D341Med (cell line): Measurements from ENCODE around the gene PARP1.
A peak's percentile ranks its signal among the peaks of the same experiment; 100 is the strongest.
"Not testable (repeated sequence)": the region's sequence is repeated elsewhere in the genome, so short reads cannot be mapped to it uniquely, and the experiment has no call there.

Experiments
- DNase-seq: peaks from one replicate; pipeline ENCODE4 v3.0.0; 2012; ENCODE audit warnings: low spot score

The PARP1 gene

GRCh38 chr1:226428791-226429461, 21.0 kb upstream of the PARP1 start:
- no peak for DNase-seq

DNA sequence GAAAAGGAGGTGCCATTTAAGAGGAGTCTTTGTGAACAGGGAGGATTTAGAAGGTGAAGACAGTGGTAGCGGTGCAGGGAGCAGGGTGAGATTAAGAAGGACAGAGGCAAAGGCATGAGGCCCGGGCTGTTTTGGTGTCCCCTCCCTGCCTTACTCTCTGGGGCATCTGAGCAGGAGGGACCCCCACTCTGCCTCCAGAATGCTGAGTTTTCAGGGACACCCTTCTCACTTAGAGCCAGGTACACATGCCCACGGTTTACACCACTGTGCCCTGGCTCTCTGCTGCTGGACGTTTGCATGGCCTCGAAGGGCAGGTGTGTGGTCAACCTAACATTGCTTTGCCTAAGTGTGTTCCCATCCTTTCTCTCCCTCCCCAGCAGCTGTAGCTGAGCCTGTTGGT, 20.5 kb upstream of the PARP1 start:
- no peak for DNase-seq

DNA sequence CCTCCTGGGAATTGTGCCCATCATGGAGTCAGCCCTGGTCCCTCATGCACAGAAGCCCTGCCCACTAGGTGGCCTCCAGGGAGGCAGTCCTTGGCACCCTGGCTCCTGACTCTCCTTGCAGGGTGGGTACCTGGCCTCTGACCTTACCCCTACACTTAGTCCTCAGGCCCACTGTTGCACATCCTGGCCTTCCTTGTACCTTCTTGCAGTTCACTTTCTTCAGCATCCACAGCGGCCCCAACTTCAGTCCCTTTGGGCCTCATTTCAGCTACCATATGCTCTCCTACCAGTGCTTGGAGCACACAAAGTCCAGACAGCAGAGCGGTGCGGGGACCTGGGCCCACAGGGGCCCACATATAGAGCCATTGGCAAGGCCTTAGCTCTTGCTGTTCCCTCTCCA, 19.2 kb upstream of the PARP1 start:
- DNase-seq = no peak

DNA sequence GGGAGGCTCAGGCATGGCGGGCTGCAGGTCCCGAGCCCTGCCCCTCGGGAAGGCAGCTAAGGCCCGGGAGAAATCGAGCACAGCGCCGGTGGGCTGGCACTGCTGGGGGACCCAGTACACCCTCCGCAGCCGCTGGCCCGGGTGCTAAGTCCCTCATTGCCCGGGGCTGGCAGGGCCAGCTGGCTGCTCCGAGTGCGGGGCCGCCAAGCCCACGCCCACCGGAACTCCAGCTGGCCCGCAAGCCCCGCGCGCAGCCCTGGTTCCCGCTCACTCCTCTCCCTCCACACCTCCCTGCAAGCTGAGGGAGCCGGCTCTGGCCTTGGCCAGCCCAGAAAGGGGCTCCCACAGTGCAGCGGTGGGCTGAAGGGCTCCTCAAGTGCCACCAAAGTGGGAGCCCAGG, 18.5 kb upstream of the PARP1 start:
- DNase-seq = not testable (repeated sequence)

DNA sequence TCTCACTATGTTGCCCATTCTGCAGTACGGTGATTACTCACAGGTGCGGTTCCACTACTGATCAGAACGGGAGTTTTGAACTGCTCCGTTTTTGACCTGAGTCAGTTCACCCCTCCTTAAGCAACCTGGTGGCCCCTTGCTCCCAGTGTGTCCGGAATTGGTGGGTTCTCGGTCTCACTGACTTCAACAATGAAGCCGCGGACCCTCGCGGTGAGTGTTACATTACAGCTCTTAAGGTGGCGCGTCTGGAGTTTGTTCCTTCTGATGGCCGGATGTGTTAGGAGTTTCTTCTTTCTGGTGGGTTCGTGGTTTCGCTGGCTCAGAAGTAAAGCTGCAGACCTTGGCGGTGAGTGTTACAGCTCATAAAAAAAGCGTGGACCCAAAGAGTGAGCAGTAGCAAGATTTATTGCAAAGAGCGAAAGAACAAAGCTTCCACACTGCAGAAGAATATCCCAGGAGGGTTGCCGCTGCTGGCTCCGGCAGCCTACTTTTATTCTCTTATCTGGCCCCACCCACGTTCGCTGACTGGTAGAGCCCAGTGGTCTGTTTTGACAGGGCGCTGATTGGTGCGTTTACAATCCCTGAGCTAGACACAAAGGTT, 17.6 kb upstream of the PARP1 start:
- DNase-seq = no peak

DNA sequence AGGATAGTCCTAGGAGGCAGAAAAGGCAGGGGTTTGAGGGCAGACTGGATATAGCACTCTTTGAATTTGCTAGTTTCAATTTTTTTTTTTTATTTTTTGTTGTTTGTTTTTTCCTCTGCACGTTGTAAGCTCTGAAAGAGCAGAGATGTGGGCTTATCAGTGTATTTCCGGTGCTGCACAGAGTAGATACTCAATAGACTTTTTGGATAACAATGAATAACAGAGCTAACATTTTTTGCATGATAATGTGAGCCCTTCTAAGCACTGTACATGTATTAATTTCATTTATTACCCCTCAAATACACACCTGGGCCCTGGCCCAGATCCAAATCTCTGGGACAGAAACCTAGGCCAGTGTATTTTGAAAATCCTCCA, 17.1 kb upstream of the PARP1 start:
- DNase-seq = no peak

- peak; percentile 69 for DNase-seq
These were observed 16.5 kb upstream of the PARP1 start for GRCh38 chr1:226424221-226425003.

GRCh38 chr1:226422478-226422877, 14.6 kb upstream of the PARP1 start:
- DNase-seq = no peak

- no peak for DNase-seq
These were observed 13.0 kb upstream of the PARP1 start for GRCh38 chr1:226420897-226421296.

DNA sequence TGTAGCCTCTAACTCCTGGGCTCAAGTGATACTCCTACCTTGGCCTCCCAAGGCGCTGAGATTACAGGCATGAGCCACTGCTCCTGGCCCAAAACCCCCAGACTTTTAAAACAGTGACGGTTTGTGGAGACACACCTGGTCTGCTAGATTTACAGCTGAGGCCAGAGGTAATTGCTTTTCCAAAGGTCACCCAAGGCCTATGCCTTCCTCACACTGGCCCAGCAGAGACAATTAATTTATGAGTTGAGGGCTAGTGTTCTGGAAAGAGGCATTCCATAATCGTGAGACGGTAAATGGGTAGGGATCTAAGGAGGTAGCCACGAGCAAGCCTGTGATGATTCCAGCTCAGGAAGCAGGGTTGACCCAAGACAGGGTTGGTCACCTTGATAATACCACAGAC, 12.4 kb upstream of the PARP1 start:
- DNase-seq = no peak

- DNase-seq = no peak
These were observed 11.6 kb upstream of the PARP1 start for GRCh38 chr1:226419284-226420029.

DNA sequence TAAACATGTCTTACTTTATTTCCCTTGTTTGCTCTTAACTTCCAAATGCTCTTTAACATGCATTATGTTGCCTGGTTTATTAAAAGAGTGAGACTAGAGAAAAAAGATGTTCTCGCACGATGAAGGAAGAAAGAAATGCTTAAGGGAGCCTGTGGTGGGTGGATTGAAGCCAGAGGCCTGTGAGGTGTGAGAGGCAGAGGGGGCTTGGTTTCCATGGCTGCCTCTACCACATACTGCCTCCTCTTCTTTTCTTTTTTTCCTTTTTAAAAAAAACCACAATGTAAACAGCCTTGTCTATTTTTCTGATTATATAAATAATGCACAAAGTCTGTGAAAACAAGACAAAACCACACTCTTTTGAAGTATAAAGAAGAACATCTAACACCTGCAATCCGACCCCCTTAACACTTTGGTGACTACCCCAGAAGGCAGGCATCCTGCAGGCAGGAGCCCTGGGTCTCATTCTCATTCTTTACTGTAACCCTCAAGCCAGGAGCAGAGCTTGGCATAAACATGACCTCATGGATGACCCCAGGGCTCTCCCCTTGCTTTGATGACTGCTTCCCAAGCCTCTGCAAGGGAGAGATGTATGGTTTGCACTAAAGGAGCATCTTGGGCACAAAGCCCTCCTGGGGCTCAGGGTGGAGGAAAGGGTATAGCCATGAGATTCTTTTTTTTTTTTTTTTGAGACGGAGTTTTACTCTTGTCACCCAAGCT, 10.1 kb upstream of the PARP1 start:
- DNase-seq = no peak

DNA sequence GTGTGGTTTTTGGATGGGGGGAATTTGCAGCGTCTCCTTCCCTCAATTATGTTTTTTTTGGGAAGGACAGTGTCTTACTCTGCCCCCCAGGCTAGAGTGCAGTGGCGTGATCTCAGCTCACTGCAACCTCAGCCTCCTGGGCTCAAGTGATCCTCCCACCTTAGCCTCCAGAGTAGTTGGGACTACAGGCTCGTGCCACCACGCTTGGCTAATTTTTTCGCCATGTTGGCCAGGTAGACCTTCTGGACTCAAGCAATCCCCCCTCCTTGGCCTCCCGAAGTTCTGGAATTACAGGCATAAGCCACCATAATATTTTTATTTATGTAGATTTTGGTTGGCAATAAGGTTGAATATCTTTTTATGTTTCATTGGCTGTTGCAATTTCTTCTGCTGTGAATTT, 9.5 kb upstream of the PARP1 start:
- DNase-seq = no peak

- DNase-seq = peak; percentile 14
These were observed 6.3 kb upstream of the PARP1 start for GRCh38 chr1:226414098-226414698.

- no peak for DNase-seq
These were observed 3.7 kb upstream of the PARP1 start for GRCh38 chr1:226411619-226412018.

DNA sequence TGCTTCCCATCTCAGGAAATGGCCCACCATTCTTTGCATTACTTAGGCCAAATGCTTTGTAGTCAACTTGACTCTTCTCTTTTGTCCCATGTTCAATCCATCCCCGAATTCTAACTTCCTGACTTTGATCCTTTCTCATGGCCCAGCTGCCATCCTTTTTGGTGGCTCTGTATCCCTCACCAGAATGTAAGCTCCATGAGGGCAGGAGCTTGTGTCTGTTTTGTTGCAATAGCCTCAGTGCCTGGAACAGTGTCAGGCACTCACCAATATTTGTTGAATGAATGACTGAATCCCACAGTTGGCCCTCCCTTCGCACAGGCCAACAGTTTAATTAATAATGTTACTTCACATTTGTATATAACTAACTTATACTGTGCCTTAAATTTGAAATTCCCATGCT, 3.1 kb upstream of the PARP1 start:
- DNase-seq = no peak

GRCh38 chr1:226409392-226409791, 1.5 kb upstream of the PARP1 start:
- no peak for DNase-seq

DNA sequence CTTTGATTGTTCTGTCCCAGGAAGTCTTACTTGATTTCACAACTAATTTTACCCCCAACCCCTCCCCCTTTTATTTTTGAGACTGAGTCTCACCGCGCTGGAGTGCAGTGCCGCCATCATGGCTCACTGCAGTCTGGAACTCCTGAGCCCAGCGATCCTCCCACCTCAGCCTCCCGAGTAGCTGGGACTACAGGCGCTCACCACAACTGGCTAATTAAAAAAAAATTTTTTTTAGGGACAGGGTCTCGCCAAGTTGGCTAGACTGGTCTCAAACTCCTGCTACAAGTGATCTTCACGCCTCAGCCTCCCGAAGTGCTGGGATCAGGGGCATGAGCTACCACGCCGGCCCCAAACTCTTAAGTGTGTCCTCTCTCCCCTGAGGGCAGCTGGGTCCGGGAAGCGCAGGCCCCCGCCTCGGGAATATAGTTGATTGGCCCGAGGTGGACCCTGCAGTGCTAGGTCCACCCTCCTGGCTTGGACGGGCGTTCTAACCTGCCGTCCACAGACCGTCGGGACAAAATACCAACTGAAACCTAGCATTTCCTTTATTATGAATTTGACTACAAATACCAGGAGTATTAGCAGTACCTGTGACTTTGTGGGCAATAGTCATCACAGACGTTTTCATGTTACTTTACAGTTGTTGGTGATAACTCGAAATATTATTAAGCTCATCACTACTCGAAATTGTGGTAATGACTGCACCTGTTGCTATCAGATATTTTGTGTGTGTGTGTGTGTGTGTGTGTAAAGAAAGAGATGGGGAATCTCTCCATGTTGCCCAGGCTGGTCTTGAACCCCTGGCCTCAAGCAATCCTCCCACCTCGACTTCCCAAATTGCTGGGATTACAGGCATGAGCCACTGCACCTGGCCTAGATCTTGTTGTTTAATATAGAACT, 642 bp upstream of the PARP1 start:
- peak; percentile 30 for DNase-seq

DNA sequence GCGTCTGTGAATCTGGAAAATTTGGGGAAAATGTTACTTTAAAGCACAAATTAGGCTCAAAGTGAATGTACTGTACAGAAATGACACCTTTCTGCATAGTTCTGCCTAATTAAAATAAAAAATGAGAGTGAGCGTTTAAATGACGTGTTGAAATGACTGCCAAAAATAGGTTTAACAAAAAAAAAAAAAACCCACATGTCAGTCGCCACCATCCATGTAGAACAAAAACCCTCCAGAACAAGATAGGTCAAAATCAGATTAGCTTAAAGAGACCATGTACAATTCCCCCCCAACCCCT, 745 bp downstream of the PARP1 start:
- DNase-seq = no peak

DNA sequence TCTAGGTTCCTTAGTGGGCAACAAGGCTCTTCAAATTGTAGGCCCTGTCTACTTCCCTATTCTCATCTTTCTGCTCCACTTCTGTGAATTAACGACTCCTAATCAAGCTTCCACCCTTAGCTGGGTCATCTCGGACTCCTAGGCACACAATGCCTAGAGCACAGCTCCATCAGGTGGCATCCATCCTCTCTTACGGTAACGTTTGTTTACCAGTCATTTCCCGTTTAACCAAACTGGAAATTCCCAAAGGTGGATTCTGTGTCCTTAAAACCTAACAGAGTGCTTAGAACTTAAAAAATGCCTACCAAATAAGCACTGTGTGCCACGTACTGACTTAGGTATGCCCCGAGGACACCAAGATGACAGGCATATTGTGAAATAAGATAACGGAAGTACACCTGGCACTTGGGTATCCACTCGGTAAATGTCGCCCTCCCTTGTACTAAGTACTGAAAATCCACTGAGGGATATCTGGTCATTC, 1.5 kb downstream of the PARP1 start:
- peak; percentile 21 for DNase-seq
